NOMO-1 (cell line): ENCODE measurements around the gene ZNHIT6.

ENCODE experiments used
- DNase-seq, 2 experiments: peaks; one replicate each; lab custom pipeline; 2025; ENCODE audit not compliant: unreplicated experiment in 2 of 2; lab: John Stamatoyannopoulos, UW

ZNHIT6 gene

DNA sequence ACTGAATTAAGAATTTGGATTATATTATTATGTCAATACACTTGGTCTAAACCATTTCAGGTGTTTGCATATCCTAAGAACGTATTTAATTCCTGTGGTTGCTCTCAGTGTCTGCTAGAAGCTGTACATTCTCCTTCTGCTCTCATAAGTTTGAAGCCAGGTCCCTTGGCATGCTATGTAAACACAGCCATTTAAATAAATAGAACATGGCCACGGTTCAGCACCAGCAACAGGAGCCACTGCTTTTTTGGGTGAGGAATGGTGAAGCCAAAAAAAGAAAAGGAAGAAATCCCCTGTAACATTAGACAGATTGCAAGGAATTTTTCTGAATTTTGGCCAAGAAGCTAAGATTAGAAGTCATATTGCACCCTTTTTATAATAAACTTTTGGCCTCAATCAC is 108.6 kb downstream of the ZNHIT6 start:
- no peak for DNase-seq
